NCI-H2171 (cell line): ENCODE data around the gene BLCAP.
"Not testable (repeated sequence)": the region's sequence is repeated elsewhere in the genome, so short reads cannot be mapped to it uniquely, and the experiment has no call there.

Source experiments
- DNase-seq: peaks from one replicate; lab custom pipeline; 2025; lab: John Stamatoyannopoulos, UW

Gene BLCAP

GRCh38 chr20:37556538-37556937 lies 28.9 kb upstream of the BLCAP start:
- DNase-seq, result no peak

- DNase-seq, result not testable (repeated sequence)
Observed at GRCh38 chr20:37554721-37555298, 27.1 kb upstream of the BLCAP start.

GRCh38 chr20:37552415-37552814 lies 24.7 kb upstream of the BLCAP start:
- no peak for DNase-seq

- not testable (repeated sequence) for DNase-seq
Observed at GRCh38 chr20:37551660-37552059, 24.0 kb upstream of the BLCAP start.

- DNase-seq, result not testable (repeated sequence)
Observed at GRCh38 chr20:37550101-37550920, 22.6 kb upstream of the BLCAP start.

GRCh38 chr20:37547912-37548311 lies 20.2 kb upstream of the BLCAP start:
- DNase-seq, result no peak

- DNase-seq, result no peak
Observed at GRCh38 chr20:37545516-37545915, 17.8 kb upstream of the BLCAP start.

- DNase-seq, result no peak
Observed at GRCh38 chr20:37544386-37544785, 16.7 kb upstream of the BLCAP start.

- DNase-seq, result no peak
Observed at GRCh38 chr20:37543828-37544227, 16.2 kb upstream of the BLCAP start.

GRCh38 chr20:37542281-37542680 lies 14.6 kb upstream of the BLCAP start:
- no peak for DNase-seq

- no peak for DNase-seq
Observed at GRCh38 chr20:37541326-37541725, 13.7 kb upstream of the BLCAP start.

- not testable (repeated sequence) for DNase-seq
Observed at GRCh38 chr20:37540838-37541237, 13.2 kb upstream of the BLCAP start.

- no peak for DNase-seq
Observed at GRCh38 chr20:37540001-37540400, 12.3 kb upstream of the BLCAP start.

- DNase-seq, result no peak
Observed at GRCh38 chr20:37539424-37539823, 11.7 kb upstream of the BLCAP start.

GRCh38 chr20:37538003-37538402 lies 10.3 kb upstream of the BLCAP start:
- DNase-seq, result no peak

GRCh38 chr20:37537505-37537904 lies 9.8 kb upstream of the BLCAP start:
- no peak for DNase-seq

GRCh38 chr20:37535443-37536132 lies 7.9 kb upstream of the BLCAP start:
- no peak for DNase-seq

GRCh38 chr20:37534401-37535157 lies 6.9 kb upstream of the BLCAP start:
- peak; percentile 76 for DNase-seq

GRCh38 chr20:37533154-37533715 lies 5.6 kb upstream of the BLCAP start:
- no peak for DNase-seq

GRCh38 chr20:37531856-37532255 lies 4.2 kb upstream of the BLCAP start:
- no peak for DNase-seq

GRCh38 chr20:37530696-37531095 lies 3.0 kb upstream of the BLCAP start:
- no peak for DNase-seq
